GM12891 (cell line): Measurements from ENCODE around the gene GOLGA8B.

Experiments used
- POLR2A ChIP-seq: IDR thresholded peaks from 2 replicates; pipeline ENCODE4 v1.6.1; 2011; ENCODE audit warnings: low read depth, low read length, control low read depth
- POLR2AphosphoS5 ChIP-seq: IDR thresholded peaks from 2 replicates; pipeline ENCODE4 v1.6.1; 2011; ENCODE audit warnings: low read depth, low read length, control low read depth
- POU2F2 ChIP-seq: IDR thresholded peaks from 2 replicates; pipeline ENCODE4 v1.6.1; 2011; ENCODE audit warnings: low read depth, mild to moderate bottlenecking, control low read depth, low read length, moderate library complexity
- TAF1 ChIP-seq: IDR thresholded peaks from 2 replicates; pipeline ENCODE4 v1.6.1; 2011; ENCODE audit warnings: low read depth, low read length, control low read depth

DNA sequence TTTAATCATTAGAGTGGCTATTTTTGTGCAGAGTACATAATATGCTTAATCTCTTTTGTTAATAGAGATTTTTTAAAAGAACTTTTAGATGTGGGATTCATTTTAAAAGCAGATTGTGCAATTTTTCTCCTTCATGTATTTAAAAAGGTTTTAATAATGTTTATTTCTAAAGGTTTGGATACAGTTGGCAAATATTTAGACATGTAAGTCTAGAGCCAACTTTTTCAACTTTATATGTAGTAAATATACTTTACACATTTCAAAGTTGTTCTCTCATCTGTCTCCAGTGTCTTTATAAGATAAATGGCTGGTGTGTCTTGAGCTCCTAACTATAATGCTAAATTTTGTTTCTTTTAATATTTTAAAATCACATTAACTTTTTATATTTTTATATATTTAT is 22.7 kb upstream of the GOLGA8B start:
- TF ChIP-seq POLR2AphosphoS5: no peak
- no peak for TF ChIP-seq POLR2A
- TF ChIP-seq POU2F2: no peak
- no peak for TF ChIP-seq TAF1
